ENCODE data around the gene OR51E2. TPM values are rescaled to one million over a fixed set of nuclear protein-coding genes. Genes with fewer than 3 reads are reported as not detected.

OR51E2 gene
- total and polyA plus RNA-seq, 2 experiments from 2014 or later: not detected

DNA sequence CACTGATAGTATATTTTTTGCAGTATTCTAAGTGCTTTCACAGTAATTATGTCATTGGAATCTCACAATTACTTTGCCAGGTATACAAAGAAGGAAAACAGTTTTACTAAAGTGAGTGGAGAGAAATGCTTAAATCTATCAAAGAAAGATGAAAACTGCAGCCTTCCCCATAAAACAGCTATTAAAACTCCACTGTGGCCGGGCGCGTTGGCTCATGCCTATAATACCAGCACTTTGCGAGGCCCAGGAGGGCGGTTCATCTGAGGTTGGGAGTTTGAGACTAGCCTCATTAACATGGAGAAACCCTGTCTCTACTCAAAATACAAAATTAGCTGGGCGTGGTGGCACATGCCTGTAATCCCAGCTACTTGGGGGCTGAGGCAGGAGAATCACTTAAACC, 34.8 kb downstream of the OR51E2 start (continued):
- TF ChIP-seq, protein P1, sequence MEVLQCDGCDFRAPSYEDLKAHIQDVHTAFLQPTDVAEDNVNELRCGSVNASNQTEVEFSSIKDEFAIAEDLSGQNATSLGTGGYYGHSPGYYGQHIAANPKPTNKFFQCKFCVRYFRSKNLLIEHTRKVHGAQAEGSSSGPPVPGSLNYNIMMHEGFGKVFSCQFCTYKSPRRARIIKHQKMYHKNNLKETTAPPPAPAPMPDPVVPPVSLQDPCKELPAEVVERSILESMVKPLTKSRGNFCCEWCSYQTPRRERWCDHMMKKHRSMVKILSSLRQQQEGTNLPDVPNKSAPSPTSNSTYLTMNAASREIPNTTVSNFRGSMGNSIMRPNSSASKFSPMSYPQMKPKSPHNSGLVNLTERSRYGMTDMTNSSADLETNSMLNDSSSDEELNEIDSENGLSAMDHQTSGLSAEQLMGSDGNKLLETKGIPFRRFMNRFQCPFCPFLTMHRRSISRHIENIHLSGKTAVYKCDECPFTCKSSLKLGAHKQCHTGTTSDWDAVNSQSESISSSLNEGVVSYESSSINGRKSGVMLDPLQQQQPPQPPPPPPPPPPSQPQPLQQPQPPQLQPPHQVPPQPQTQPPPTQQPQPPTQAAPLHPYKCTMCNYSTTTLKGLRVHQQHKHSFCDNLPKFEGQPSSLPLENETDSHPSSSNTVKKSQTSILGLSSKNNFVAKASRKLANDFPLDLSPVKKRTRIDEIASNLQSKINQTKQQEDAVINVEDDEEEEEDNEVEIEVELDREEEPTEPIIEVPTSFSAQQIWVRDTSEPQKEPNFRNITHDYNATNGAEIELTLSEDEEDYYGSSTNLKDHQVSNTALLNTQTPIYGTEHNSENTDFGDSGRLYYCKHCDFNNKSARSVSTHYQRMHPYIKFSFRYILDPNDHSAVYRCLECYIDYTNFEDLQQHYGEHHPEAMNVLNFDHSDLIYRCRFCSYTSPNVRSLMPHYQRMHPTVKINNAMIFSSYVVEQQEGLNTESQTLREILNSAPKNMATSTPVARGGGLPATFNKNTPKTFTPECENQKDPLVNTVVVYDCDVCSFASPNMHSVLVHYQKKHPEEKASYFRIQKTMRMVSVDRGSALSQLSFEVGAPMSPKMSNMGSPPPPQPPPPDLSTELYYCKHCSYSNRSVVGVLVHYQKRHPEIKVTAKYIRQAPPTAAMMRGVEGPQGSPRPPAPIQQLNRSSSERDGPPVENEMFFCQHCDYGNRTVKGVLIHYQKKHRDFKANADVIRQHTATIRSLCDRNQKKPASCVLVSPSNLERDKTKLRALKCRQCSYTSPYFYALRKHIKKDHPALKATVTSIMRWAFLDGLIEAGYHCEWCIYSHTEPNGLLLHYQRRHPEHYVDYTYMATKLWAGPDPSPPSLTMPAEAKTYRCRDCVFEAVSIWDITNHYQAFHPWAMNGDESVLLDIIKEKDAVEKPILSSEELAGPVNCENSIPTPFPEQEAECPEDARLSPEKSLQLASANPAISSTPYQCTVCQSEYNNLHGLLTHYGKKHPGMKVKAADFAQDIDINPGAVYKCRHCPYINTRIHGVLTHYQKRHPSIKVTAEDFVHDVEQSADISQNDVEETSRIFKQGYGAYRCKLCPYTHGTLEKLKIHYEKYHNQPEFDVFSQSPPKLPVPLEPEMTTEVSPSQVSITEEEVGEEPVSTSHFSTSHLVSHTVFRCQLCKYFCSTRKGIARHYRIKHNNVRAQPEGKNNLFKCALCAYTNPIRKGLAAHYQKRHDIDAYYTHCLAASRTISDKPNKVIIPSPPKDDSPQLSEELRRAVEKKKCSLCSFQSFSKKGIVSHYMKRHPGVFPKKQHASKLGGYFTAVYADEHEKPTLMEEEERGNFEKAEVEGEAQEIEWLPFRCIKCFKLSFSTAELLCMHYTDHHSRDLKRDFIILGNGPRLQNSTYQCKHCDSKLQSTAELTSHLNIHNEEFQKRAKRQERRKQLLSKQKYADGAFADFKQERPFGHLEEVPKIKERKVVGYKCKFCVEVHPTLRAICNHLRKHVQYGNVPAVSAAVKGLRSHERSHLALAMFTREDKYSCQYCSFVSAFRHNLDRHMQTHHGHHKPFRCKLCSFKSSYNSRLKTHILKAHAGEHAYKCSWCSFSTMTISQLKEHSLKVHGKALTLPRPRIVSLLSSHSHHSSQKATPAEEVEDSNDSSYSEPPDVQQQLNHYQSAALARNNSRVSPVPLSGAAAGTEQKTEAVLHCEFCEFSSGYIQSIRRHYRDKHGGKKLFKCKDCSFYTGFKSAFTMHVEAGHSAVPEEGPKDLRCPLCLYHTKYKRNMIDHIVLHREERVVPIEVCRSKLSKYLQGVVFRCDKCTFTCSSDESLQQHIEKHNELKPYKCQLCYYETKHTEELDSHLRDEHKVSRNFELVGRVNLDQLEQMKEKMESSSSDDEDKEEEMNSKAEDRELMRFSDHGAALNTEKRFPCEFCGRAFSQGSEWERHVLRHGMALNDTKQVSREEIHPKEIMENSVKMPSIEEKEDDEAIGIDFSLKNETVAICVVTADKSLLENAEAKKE (CRISPR knock-in tag; IDR thresholded peaks at IDR 0.05): no peak
- no peak for TF ChIP-seq POLR2AphosphoS5 (IDR thresholded peaks at IDR 0.05; ENCODE audit: low read depth)
- TF ChIP-seq ZNF331 (CRISPR knock-in tag; IDR thresholded peaks at IDR 0.05; ENCODE audit: low read depth): no peak

DNA sequence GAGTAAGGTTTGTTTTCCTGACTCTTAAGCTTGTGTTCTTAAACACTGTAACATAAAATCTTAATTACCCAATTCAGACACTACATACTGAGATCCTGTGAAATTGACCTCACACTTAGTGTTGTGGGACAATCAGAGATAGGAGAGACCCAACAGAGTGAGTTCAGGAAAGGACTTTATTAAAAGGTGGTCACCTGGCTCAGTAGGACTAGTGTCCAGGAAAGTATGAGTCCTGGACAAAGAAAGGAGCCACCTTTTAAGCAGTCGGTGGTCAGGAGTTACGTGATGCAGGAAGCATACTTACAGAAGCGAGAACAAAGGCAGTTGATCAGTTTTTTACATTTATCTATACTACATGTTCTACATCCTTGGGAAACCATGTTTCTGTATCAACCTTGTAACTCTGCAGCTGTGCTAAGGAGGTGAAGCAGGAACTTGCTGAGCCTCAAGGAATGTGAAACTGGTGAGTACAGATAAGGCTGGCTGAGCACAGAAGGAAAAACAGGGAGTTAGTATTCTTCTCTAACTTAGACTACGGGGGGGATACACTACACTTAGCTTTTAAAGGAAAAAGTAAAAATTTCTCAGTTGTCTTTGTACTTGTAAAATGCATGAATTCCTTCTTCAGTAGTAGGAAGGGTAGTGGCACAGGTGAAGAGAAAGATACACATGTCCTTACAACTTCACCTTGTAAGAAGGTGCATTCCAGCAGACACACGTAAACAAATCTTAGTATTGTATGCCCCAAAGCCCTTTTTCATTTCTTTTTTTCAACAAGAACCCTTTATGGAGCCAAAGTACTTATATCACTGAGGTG, 38.8 kb downstream of the OR51E2 start:
- Histone ChIP-seq H4K20me1 (replicated peaks; ENCODE audit: insufficient read depth) (no peaks in the 10 kb centered on the region), H3K79me2 (replicated peaks; ENCODE audit: insufficient read depth) (no peaks in the 10 kb centered on the region), H3K9me2 (ENCODE audit: insufficient read depth) (no peaks in the 10 kb centered on the region), H3K36me3 (ENCODE audit: insufficient read depth) (no peaks in the 10 kb centered on the region), H2AFZ (0 out of 2 replicates have a peak overlapping the region, but pooled peaks have one; percentile 43), H3F3A (replicated peaks; ENCODE audit: low read depth) (no peaks in the 10 kb centered on the region), H3K4me1 (ENCODE audit: insufficient read depth) (no peaks in the 10 kb centered on the region), H3K27ac (ENCODE audit: low read depth) (no peak overlapping the region), H3K27me3 (ENCODE audit: insufficient read depth) (no peaks in the 10 kb centered on the region), H3K4me2 (no peak overlapping the region), H3K4me3 (no peak overlapping the region)
- DNase-seq (ENCODE audit: low spot score): no peak
- no peak overlapping the region for H3K27ac Mint-ChIP-seq
- H3K27me3 Mint-ChIP-seq (ENCODE audit: insufficient read depth, low read depth, poor library complexity): peaks cover 4% of the 10 kb centered on the region
- no peak for TF ChIP-seq ZNF114 (CRISPR knock-in tag; IDR thresholded peaks at IDR 0.05)
- no peak for TF ChIP-seq ZNF331 (CRISPR knock-in tag; IDR thresholded peaks at IDR 0.05; ENCODE audit: low read depth)
- no peak for TF ChIP-seq STAT1 (IDR thresholded peaks at IDR 0.05; ENCODE audit: unreplicated experiment)
- no peak for TF ChIP-seq NANOG (IDR thresholded peaks at IDR 0.05; ENCODE audit: borderline replicate concordance)
- TF ChIP-seq, protein P2, sequence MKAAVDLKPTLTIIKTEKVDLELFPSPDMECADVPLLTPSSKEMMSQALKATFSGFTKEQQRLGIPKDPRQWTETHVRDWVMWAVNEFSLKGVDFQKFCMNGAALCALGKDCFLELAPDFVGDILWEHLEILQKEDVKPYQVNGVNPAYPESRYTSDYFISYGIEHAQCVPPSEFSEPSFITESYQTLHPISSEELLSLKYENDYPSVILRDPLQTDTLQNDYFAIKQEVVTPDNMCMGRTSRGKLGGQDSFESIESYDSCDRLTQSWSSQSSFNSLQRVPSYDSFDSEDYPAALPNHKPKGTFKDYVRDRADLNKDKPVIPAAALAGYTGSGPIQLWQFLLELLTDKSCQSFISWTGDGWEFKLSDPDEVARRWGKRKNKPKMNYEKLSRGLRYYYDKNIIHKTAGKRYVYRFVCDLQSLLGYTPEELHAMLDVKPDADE (IDR thresholded peaks at IDR 0.05): no peak
- no peak for TF ChIP-seq EZH2 (IDR thresholded peaks at IDR 0.05; ENCODE audit: low read depth, unreplicated experiment)
- TF ChIP-seq POLR2AphosphoS5 (IDR thresholded peaks at IDR 0.05; ENCODE audit: low read depth): no peak
- TF ChIP-seq, protein P3, sequence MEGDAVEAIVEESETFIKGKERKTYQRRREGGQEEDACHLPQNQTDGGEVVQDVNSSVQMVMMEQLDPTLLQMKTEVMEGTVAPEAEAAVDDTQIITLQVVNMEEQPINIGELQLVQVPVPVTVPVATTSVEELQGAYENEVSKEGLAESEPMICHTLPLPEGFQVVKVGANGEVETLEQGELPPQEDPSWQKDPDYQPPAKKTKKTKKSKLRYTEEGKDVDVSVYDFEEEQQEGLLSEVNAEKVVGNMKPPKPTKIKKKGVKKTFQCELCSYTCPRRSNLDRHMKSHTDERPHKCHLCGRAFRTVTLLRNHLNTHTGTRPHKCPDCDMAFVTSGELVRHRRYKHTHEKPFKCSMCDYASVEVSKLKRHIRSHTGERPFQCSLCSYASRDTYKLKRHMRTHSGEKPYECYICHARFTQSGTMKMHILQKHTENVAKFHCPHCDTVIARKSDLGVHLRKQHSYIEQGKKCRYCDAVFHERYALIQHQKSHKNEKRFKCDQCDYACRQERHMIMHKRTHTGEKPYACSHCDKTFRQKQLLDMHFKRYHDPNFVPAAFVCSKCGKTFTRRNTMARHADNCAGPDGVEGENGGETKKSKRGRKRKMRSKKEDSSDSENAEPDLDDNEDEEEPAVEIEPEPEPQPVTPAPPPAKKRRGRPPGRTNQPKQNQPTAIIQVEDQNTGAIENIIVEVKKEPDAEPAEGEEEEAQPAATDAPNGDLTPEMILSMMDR (conservative IDR thresholded peaks at IDR 0.05; ENCODE audit: low read depth in 2 of 2): no peak
- TF ChIP-seq, protein P4, sequence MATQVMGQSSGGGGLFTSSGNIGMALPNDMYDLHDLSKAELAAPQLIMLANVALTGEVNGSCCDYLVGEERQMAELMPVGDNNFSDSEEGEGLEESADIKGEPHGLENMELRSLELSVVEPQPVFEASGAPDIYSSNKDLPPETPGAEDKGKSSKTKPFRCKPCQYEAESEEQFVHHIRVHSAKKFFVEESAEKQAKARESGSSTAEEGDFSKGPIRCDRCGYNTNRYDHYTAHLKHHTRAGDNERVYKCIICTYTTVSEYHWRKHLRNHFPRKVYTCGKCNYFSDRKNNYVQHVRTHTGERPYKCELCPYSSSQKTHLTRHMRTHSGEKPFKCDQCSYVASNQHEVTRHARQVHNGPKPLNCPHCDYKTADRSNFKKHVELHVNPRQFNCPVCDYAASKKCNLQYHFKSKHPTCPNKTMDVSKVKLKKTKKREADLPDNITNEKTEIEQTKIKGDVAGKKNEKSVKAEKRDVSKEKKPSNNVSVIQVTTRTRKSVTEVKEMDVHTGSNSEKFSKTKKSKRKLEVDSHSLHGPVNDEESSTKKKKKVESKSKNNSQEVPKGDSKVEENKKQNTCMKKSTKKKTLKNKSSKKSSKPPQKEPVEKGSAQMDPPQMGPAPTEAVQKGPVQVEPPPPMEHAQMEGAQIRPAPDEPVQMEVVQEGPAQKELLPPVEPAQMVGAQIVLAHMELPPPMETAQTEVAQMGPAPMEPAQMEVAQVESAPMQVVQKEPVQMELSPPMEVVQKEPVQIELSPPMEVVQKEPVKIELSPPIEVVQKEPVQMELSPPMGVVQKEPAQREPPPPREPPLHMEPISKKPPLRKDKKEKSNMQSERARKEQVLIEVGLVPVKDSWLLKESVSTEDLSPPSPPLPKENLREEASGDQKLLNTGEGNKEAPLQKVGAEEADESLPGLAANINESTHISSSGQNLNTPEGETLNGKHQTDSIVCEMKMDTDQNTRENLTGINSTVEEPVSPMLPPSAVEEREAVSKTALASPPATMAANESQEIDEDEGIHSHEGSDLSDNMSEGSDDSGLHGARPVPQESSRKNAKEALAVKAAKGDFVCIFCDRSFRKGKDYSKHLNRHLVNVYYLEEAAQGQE (IDR thresholded peaks at IDR 0.05; ENCODE audit: unreplicated experiment): no peak
- TF ChIP-seq CREB1 (CRISPR knock-in tag; IDR thresholded peaks at IDR 0.05; ENCODE audit: low read depth): no peak
- peaks cover 4% of the 10 kb centered on the region; the same call in 1 of the 3 replicates for H3K4me1 Mint-ChIP-seq
- no peaks in the 10 kb centered on the region; the same call in 2 of the 3 replicates for H3K36me3 Mint-ChIP-seq (ENCODE audit: low read depth)
- no peak overlapping the region for H3K4me3 Mint-ChIP-seq
- H3K9me3 Mint-ChIP-seq: no peaks in the 10 kb centered on the region; the same call in 2 of the 3 replicates
- no peak for ATAC-seq

All from GM23338 (cell line).